Stimulated activated CD8-positive, alpha-beta memory T cell treated with anti-CD3 and anti-CD28 coated beads, Interleukin-12 subunit alpha, Interleukin-12 subunit beta, amount 100 ng/mL, for 24 hours (primary cell): Measurements from ENCODE around the gene BATF3.
"Not testable (repeated sequence)": the region's sequence is repeated elsewhere in the genome, so short reads cannot be mapped to it uniquely, and the experiment has no call there.

Experiments used
- DNase-seq: peaks from one replicate; pipeline ENCODE4 v3.0.0-alpha.2; 2020; ENCODE audit errors: extremely low read depth

The BATF3 gene

GRCh38 chr1:212658250-212658649 is 41.4 kb downstream of the BATF3 start:
- not testable (repeated sequence) for DNase-seq

- DNase-seq = no peak
Observed at GRCh38 chr1:212656730-212657129, 42.9 kb downstream of the BATF3 start.

- DNase-seq = no peak
Observed at GRCh38 chr1:212655668-212656440, 43.8 kb downstream of the BATF3 start.

- DNase-seq = no peak
Observed at GRCh38 chr1:212652609-212653008, 47.0 kb downstream of the BATF3 start.

- DNase-seq = no peak
Observed at GRCh38 chr1:212651977-212652376, 47.7 kb downstream of the BATF3 start.

- DNase-seq = no peak
Observed at GRCh38 chr1:212651521-212651920, 48.1 kb downstream of the BATF3 start.

- no peak for DNase-seq
Observed at GRCh38 chr1:212650228-212650627, 49.4 kb downstream of the BATF3 start.

- no peak for DNase-seq
Observed at GRCh38 chr1:212649020-212649419, 50.6 kb downstream of the BATF3 start.

- DNase-seq = no peak
Observed at GRCh38 chr1:212648431-212648830, 51.2 kb downstream of the BATF3 start.

GRCh38 chr1:212647004-212647403 is 52.6 kb downstream of the BATF3 start:
- DNase-seq = no peak

- no peak for DNase-seq
Observed at GRCh38 chr1:212646588-212646987, 53.1 kb downstream of the BATF3 start.

- no peak for DNase-seq
Observed at GRCh38 chr1:212645546-212646543, 53.8 kb downstream of the BATF3 start.

- DNase-seq = no peak
Observed at GRCh38 chr1:212644866-212645545, 54.6 kb downstream of the BATF3 start.

- DNase-seq = no peak
Observed at GRCh38 chr1:212643877-212644276, 55.8 kb downstream of the BATF3 start.

GRCh38 chr1:212641956-212642355 is 57.7 kb downstream of the BATF3 start:
- DNase-seq = no peak

GRCh38 chr1:212640223-212640878 is 59.3 kb downstream of the BATF3 start:
- DNase-seq = no peak

GRCh38 chr1:212639524-212639923 is 60.1 kb downstream of the BATF3 start:
- not testable (repeated sequence) for DNase-seq

- no peak for DNase-seq
Observed at GRCh38 chr1:212638492-212639151, 61.0 kb downstream of the BATF3 start.

- no peak for DNase-seq
Observed at GRCh38 chr1:212637902-212638301, 61.7 kb downstream of the BATF3 start.
